GM18858 (cell line): ENCODE measurements around the gene DLG2.

Experiments
- ATAC-seq: cut with Tn5 transposase; IDR thresholded peaks from one replicate; pipeline ENCODE4 v1.9.1; 2021; ENCODE audit not compliant: unreplicated experiment

The DLG2 gene

GRCh38 chr11:83918476-83918875 lies 1708.7 kb downstream of the DLG2 start:
- ATAC-seq: no peak

GRCh38 chr11:83914995-83915394 lies 1712.1 kb downstream of the DLG2 start:
- no peak for ATAC-seq

GRCh38 chr11:83909579-83910534 lies 1717.3 kb downstream of the DLG2 start:
- ATAC-seq: no peak

GRCh38 chr11:83908298-83908856 lies 1718.8 kb downstream of the DLG2 start:
- ATAC-seq: no peak

- ATAC-seq: no peak
Observed at GRCh38 chr11:83895516-83895915, 1731.6 kb downstream of the DLG2 start.

GRCh38 chr11:83881428-83881827 lies 1745.7 kb downstream of the DLG2 start:
- no peak for ATAC-seq

- no peak for ATAC-seq
Observed at GRCh38 chr11:83871054-83871453, 1756.1 kb downstream of the DLG2 start.

GRCh38 chr11:83866655-83867054 lies 1760.5 kb downstream of the DLG2 start:
- no peak for ATAC-seq

- ATAC-seq: no peak
Observed at GRCh38 chr11:83865636-83866461, 1761.3 kb downstream of the DLG2 start.

- ATAC-seq: no peak
Observed at GRCh38 chr11:83864412-83865057, 1762.6 kb downstream of the DLG2 start.

GRCh38 chr11:83863272-83863671 lies 1763.9 kb downstream of the DLG2 start:
- no peak for ATAC-seq

- ATAC-seq: no peak
Observed at GRCh38 chr11:83862691-83863090, 1764.5 kb downstream of the DLG2 start.

- no peak for ATAC-seq
Observed at GRCh38 chr11:83862033-83862432, 1765.1 kb downstream of the DLG2 start.

- no peak for ATAC-seq
Observed at GRCh38 chr11:83858694-83859093, 1768.5 kb downstream of the DLG2 start.

- ATAC-seq: no peak
Observed at GRCh38 chr11:83855237-83855636, 1771.9 kb downstream of the DLG2 start.

GRCh38 chr11:83852775-83853442 lies 1774.2 kb downstream of the DLG2 start:
- ATAC-seq: no peak

- ATAC-seq: no peak
Observed at GRCh38 chr11:83852012-83852411, 1775.1 kb downstream of the DLG2 start.

- ATAC-seq: no peak
Observed at GRCh38 chr11:83847467-83848034, 1779.6 kb downstream of the DLG2 start.

GRCh38 chr11:83845797-83846196 lies 1781.3 kb downstream of the DLG2 start:
- no peak for ATAC-seq

- ATAC-seq: no peak
Observed at GRCh38 chr11:83840326-83840725, 1786.8 kb downstream of the DLG2 start.
